Naive thymus-derived CD4-positive, alpha-beta T cell (primary cell): ENCODE measurements around the gene RPTOR. TPM values are rescaled to one million over a fixed set of nuclear protein-coding genes. Genes with fewer than 3 reads are reported as not detected.
A peak's percentile ranks its signal among the peaks of the same experiment; 100 is the strongest.

Experiments used
- ATAC-seq: fragments of 150-1000 bp; cut with Tn5 transposase; 2 replicates; pipeline ENCODE4 v1.10.0; 2021; ENCODE audit warnings: mild to moderate bottlenecking, moderate library complexity
- CTCF ChIA-PET: fragments of 350-600 bp; sonication (Branson Sonifier 250); formaldehyde crosslinking; loops from one replicate; lab custom pipeline; 2021; ENCODE audit warnings: antibody characterized with exemption; lab: Charles Lee
- POLR2A ChIA-PET: fragments of 350-600 bp; sonication (Branson Sonifier 250); formaldehyde crosslinking; loops from one replicate; lab custom pipeline; 2021; ENCODE audit warnings: antibody characterized with exemption, inconsistent platforms; lab: Charles Lee
- DNase-seq, 9 donors: peaks; one replicate each; pipeline versions ENCODE4 v3.0.0 to v3.0.0-alpha.2; 2020 to 2022; ENCODE audit warnings: mixed read lengths in 1 of 9
- H3K27ac ChIP-seq: one replicate; pipeline ENCODE4 v1.7.0; 2013; ENCODE audit warnings: mild to moderate bottlenecking, low read depth, low read length, moderate library complexity
- H3K27me3 ChIP-seq, 2 donors: one replicate each; pipeline ENCODE4 v1.7.0; 2013; ENCODE audit warnings: low read length in 2 of 2, mild to moderate bottlenecking in 2 of 2, moderate library complexity in 2 of 2; ENCODE audit not compliant: control insufficient read depth in 2 of 2, insufficient read depth in 2 of 2
- H3K36me3 ChIP-seq, 3 experiments: 1 replicate in 2 of 3; 2 replicates in 1 of 3; pipeline ENCODE4 v1.7.0; 2013; ENCODE audit warnings: low read length in 3 of 3, mild to moderate bottlenecking in 3 of 3, moderate library complexity in 1 of 3; ENCODE audit not compliant: insufficient read depth in 3 of 3, control insufficient read depth in 2 of 3
- H3K4me1 ChIP-seq, 2 donors: one replicate each; pipeline ENCODE4 v1.7.0; 2013; ENCODE audit warnings: low read length in 2 of 2, mild to moderate bottlenecking in 2 of 2, moderate library complexity in 1 of 2; ENCODE audit not compliant: control insufficient read depth in 2 of 2, insufficient read depth in 2 of 2
- H3K4me3 ChIP-seq: 2 replicates; pipeline ENCODE4 v1.7.0; 2013; ENCODE audit warnings: mild to moderate bottlenecking, low read length
- H3K9me3 ChIP-seq, 3 experiments: 1 replicate in 2 of 3; 2 replicates in 1 of 3; pipeline ENCODE4 v1.7.0; 2013; ENCODE audit warnings: low read length in 3 of 3; ENCODE audit not compliant: control insufficient read depth in 2 of 3
- H3K27ac Mint-ChIP-seq, 9 donors: one replicate each; pipeline ENCODE4 v1.8.0; 2020 to 2022; ENCODE audit warnings: mixed read lengths in 9 of 9, mild to moderate bottlenecking in 8 of 9, moderate library complexity in 5 of 9, inconsistent platforms in 2 of 9
- H3K27me3 Mint-ChIP-seq, 5 donors: one replicate each; pipeline ENCODE4 v1.8.0; 2021 to 2022; ENCODE audit warnings: mixed read lengths in 5 of 5, mild to moderate bottlenecking in 1 of 5
- H3K36me3 Mint-ChIP-seq, 5 donors: one replicate each; pipeline ENCODE4 v1.8.0; 2020 to 2022; ENCODE audit warnings: mixed read lengths in 5 of 5, mild to moderate bottlenecking in 3 of 5, inconsistent platforms in 1 of 5
- H3K4me1 Mint-ChIP-seq, 7 donors: one replicate each; pipeline ENCODE4 v1.8.0; 2020 to 2022; ENCODE audit warnings: mixed read lengths in 7 of 7, mild to moderate bottlenecking in 3 of 7, inconsistent platforms in 1 of 7
- H3K4me3 Mint-ChIP-seq, 10 donors: one replicate each; pipeline ENCODE4 v1.8.0; 2020 to 2022; ENCODE audit warnings: mild to moderate bottlenecking in 10 of 10, mixed read lengths in 10 of 10, moderate library complexity in 6 of 10, inconsistent platforms in 2 of 10
- H3K9me3 Mint-ChIP-seq, 11 donors: one replicate each; pipeline ENCODE4 v1.8.0; 2020 to 2022; ENCODE audit warnings: mixed read lengths in 11 of 11, mild to moderate bottlenecking in 4 of 11, inconsistent platforms in 1 of 11, moderate library complexity in 1 of 11
- intact Hi-C, 2 donors: fragments of 100-400 bp; cut with micrococcal nuclease; formaldehyde crosslinking; loops; one replicate each; pipeline ENCODE4 v1.15.1; 2023
- polyA plus RNA-seq, 2 donors: library from polyadenylated mRNA; unstranded; fragments of 300-500 nt; fragmentation: Illumina TruSeq; gene quantifications; one replicate each; pipeline ENCODE4 v1.2.3, GENCODE V29; 2021
- total RNA-seq, 6 experiments: library from RNA in 5 of 6; stranded (reverse) in 5 of 6; gene quantifications; 1 replicate in 5 of 6; 2 replicates in 1 of 6; pipeline ENCODE4 v1.2.3 and lab custom pipeline; 2021 to 2026

The RPTOR gene
- total and polyA plus RNA-seq, 7 experiments from 2014 or later, result 10.9 to 89.8 (median 59.9) TPM

- Histone ChIP-seq H3K27ac (peak overlapping the region; percentile 70), H3K9me3 (no peaks in the 10 kb centered on the region), H3K4me3 (peak overlapping the region; percentile 45), H3K27me3 (no peaks in the 10 kb centered on the region), H3K36me3 (peaks cover 0 to 14% (median 0%) of the 10 kb centered on the region in 3 experiments), H3K4me1 (peaks cover 38 to 57% of the 10 kb centered on the region in 2 donors)
- DNase-seq (peak in 3 of 9 donors; percentile 29 to 57 (median 43)), ATAC-seq (peak; percentile 40)
- no peaks in the 10 kb centered on the region for H3K9me3 Mint-ChIP-seq
- H3K27ac Mint-ChIP-seq, result peak overlapping the region; percentile 87 to 99 (median 94)
- CTCF ChIA-PET, result interaction anchor here (0.7 to 2.3 kb wide), 17 partner anchors 9 to 354 kb away, joined by 3 to 6 read pairs (median 3); no protein-coding TSS in a partner anchor
- no peaks in the 10 kb centered on the region for H3K27me3 Mint-ChIP-seq
- H3K4me3 Mint-ChIP-seq, result peak overlapping the region; percentile 62 to 96 (median 82)
- H3K36me3 Mint-ChIP-seq, result peaks cover 0 to 47% (median 23%) of the 10 kb centered on the region in 5 donors
- peaks cover 30 to 90% (median 77%) of the 10 kb centered on the region in 7 donors for H3K4me1 Mint-ChIP-seq
- intact Hi-C loops, result loop anchor here (1.0 to 10.0 kb wide), 11 partner anchors 7 to 353 kb away; partner anchors contain the start of gene NPTX1 (in 1 of the 2)
- POLR2A ChIA-PET, result interaction anchor here (0.6 to 4.2 kb wide), 20 partner anchors 10 to 326 kb away, joined by 3 to 39 read pairs (median 5); no protein-coding TSS in a partner anchor
Measured at GRCh38 chr17:80780381-80781198, 236.0 kb downstream of the RPTOR start.

- peak overlapping the region; percentile 87 to 99 (median 94) for H3K27ac Mint-ChIP-seq
- peak overlapping the region; percentile 45 for H3K4me3 ChIP-seq
- no peaks in the 10 kb centered on the region for H3K9me3 Mint-ChIP-seq
- ChIA-PET POLR2A (interaction anchor here (0.6 to 4.2 kb wide), 22 partner anchors 9 to 327 kb away, joined by 3 to 39 read pairs (median 5); no protein-coding TSS in a partner anchor), CTCF (interaction anchor here (0.6 to 2.3 kb wide), 16 partner anchors 9 to 354 kb away, joined by 3 to 6 read pairs (median 3); no protein-coding TSS in a partner anchor)
- H3K4me1 Mint-ChIP-seq, result peaks cover 35 to 90% (median 80%) of the 10 kb centered on the region in 7 donors
- ATAC-seq (peak; percentile 30), DNase-seq (no peak)
- intact Hi-C loops, result loop anchor here (1.0 to 10.0 kb wide), 11 partner anchors 8 to 354 kb away; partner anchors contain the start of gene NPTX1 (in 1 of the 2)
- H3K27ac ChIP-seq, result peak overlapping the region; percentile 70
- no peaks in the 10 kb centered on the region for H3K9me3 ChIP-seq
- peaks cover 0 to 14% (median 0%) of the 10 kb centered on the region in 3 experiments for H3K36me3 ChIP-seq
- H3K4me3 Mint-ChIP-seq, result peak overlapping the region; percentile 62 to 96 (median 82)
- peaks cover 38 to 63% of the 10 kb centered on the region in 2 donors for H3K4me1 ChIP-seq
- H3K27me3 ChIP-seq, result no peaks in the 10 kb centered on the region
- no peaks in the 10 kb centered on the region for H3K27me3 Mint-ChIP-seq
- H3K36me3 Mint-ChIP-seq, result peaks cover 0 to 53% (median 26%) of the 10 kb centered on the region in 5 donors
Measured at GRCh38 chr17:80781211-80781610, 236.6 kb downstream of the RPTOR start.

GRCh38 chr17:80781807-80782277 is 237.2 kb downstream of the RPTOR start:
- no peaks in the 10 kb centered on the region for H3K27me3 Mint-ChIP-seq
- Histone ChIP-seq H3K27me3 (no peaks in the 10 kb centered on the region), H3K4me3 (no peak overlapping the region), H3K9me3 (no peaks in the 10 kb centered on the region), H3K27ac (peak overlapping the region; percentile 70), H3K4me1 (peaks cover 38 to 69% of the 10 kb centered on the region in 2 donors), H3K36me3 (peaks cover 0 to 14% (median 0%) of the 10 kb centered on the region in 3 experiments)
- peak overlapping the region; percentile 29 to 96 (median 78) for H3K4me3 Mint-ChIP-seq
- no peak for DNase-seq
- H3K36me3 Mint-ChIP-seq, result peaks cover 0 to 51% (median 22%) of the 10 kb centered on the region in 5 donors
- intact Hi-C loops, result loop anchor here (1.0 to 10.0 kb wide), 12 partner anchors 9 to 355 kb away; partner anchors contain the start of gene NPTX1 (in 1 of the 2)
- CTCF ChIA-PET, result interaction anchor here (0.6 to 2.3 kb wide), 11 partner anchors 9 to 189 kb away, joined by 3 to 6 read pairs (median 3); no protein-coding TSS in a partner anchor
- ATAC-seq, result no peak
- H3K27ac Mint-ChIP-seq, result peak overlapping the region; percentile 89 to 99 (median 94)
- H3K4me1 Mint-ChIP-seq, result peaks cover 35 to 90% (median 80%) of the 10 kb centered on the region in 7 donors
- POLR2A ChIA-PET, result interaction anchor here (0.6 to 4.2 kb wide), 19 partner anchors 8 to 327 kb away, joined by 3 to 39 read pairs (median 6); no protein-coding TSS in a partner anchor
- H3K9me3 Mint-ChIP-seq, result no peaks in the 10 kb centered on the region

- DNase-seq (peak in 8 of 9 donors; percentile 51 to 81 (median 70)), ATAC-seq (peak; percentile 87)
- H3K9me3 ChIP-seq, result no peaks in the 10 kb centered on the region
- Mint-ChIP-seq H3K27ac (peak overlapping the region; percentile 89 to 99 (median 95)), H3K4me3 (peak overlapping the region; percentile 77 to 96 (median 86)), H3K36me3 (peaks cover 6 to 51% (median 23%) of the 10 kb centered on the region in 5 donors), H3K9me3 (peaks cover 0 to 7% (median 0%) of the 10 kb centered on the region in 11 donors), H3K27me3 (no peaks in the 10 kb centered on the region), H3K4me1 (peaks cover 43 to 92% (median 83%) of the 10 kb centered on the region in 7 donors)
- POLR2A ChIA-PET, result interaction anchor here (0.5 to 4.2 kb wide), 20 partner anchors 8 to 64 kb away, joined by 3 to 39 read pairs (median 4); no protein-coding TSS in a partner anchor
- CTCF ChIA-PET, result interaction anchor here (1.0 to 1.2 kb wide), 2 partner anchors 8 to 30 kb away, joined by 3 read pairs; no protein-coding TSS in a partner anchor
- H3K36me3 ChIP-seq, result peaks cover 0 to 14% (median 0%) of the 10 kb centered on the region in 3 experiments
- intact Hi-C loops, result loop anchor here (1.0 to 10.0 kb wide), 8 partner anchors 9 to 355 kb away; partner anchors contain the start of gene NPTX1 (in 1 of the 2)
- peak overlapping the region; percentile 38 for H3K4me3 ChIP-seq
- H3K4me1 ChIP-seq, result peaks cover 40 to 78% of the 10 kb centered on the region in 2 donors
- H3K27ac ChIP-seq, result peak overlapping the region; percentile 68
- H3K27me3 ChIP-seq, result no peaks in the 10 kb centered on the region
Measured at GRCh38 chr17:80782536-80783427, 238.1 kb downstream of the RPTOR start.

- Histone ChIP-seq H3K9me3 (no peaks in the 10 kb centered on the region), H3K27ac (peak overlapping the region; percentile 68), H3K4me3 (no peak overlapping the region), H3K36me3 (peaks cover 0 to 10% (median 0%) of the 10 kb centered on the region in 3 experiments), H3K4me1 (peaks cover 46 to 84% of the 10 kb centered on the region in 2 donors), H3K27me3 (no peaks in the 10 kb centered on the region)
- intact Hi-C loops, result loop anchor here (1.0 to 10.0 kb wide), 7 partner anchors 8 to 356 kb away; partner anchors contain the start of gene NPTX1 (in 1 of the 2)
- H3K4me3 Mint-ChIP-seq, result peak overlapping the region; percentile 48 to 96 (median 86)
- H3K36me3 Mint-ChIP-seq, result peaks cover 3 to 48% (median 21%) of the 10 kb centered on the region in 5 donors
- ChIA-PET POLR2A (interaction anchor here (0.7 to 4.0 kb wide), 13 partner anchors 9 to 390 kb away, joined by 3 to 39 read pairs (median 4); no protein-coding TSS in a partner anchor), CTCF (interaction anchor here (1.2 to 1.4 kb wide), 2 partner anchors 20 to 29 kb away, joined by 3 to 4 read pairs; no protein-coding TSS in a partner anchor)
- H3K27ac Mint-ChIP-seq, result peak overlapping the region; percentile 89 to 99 (median 95)
- ATAC-seq (no peak), DNase-seq (peak in 1 of 9 donors; percentile 20)
- peaks cover 46 to 93% (median 81%) of the 10 kb centered on the region in 7 donors for H3K4me1 Mint-ChIP-seq
- peaks cover 0 to 10% (median 2%) of the 10 kb centered on the region in 11 donors for H3K9me3 Mint-ChIP-seq
- no peaks in the 10 kb centered on the region for H3K27me3 Mint-ChIP-seq
Measured at GRCh38 chr17:80783486-80783885, 238.8 kb downstream of the RPTOR start.
